HL-60 (cell line): ENCODE measurements around the gene CCR4.

Source experiments
- CTCF ChIP-seq: IDR thresholded peaks from one replicate; pipeline ENCODE4 v1.5.1; 2011; ENCODE audit warnings: low read length, control low read depth, inconsistent platforms; ENCODE audit not compliant: insufficient read depth
- POLR2AphosphoS5 ChIP-seq: IDR thresholded peaks from 2 replicates; pipeline ENCODE4 v1.6.1; 2012; ENCODE audit warnings: low read depth
- REST ChIP-seq: IDR thresholded peaks from 2 replicates; pipeline ENCODE4 v1.6.1; 2012; ENCODE audit warnings: low read depth; ENCODE audit not compliant: insufficient replicate concordance

- TF ChIP-seq CTCF, result no peak
- no peak for TF ChIP-seq POLR2AphosphoS5
- TF ChIP-seq REST, result no peak
These were observed 43.7 kb downstream of the CCR4 start for GRCh38 chr3:32995098-32995497.
